Stimulated activated CD4-positive, alpha-beta T cell treated with anti-CD3 and anti-CD28 coated beads, Interleukin-1b, Interleukin-23, amount 100 ng/mL, for 4 hours (primary cell): ENCODE data around the gene CNBD2.
"Not testable (repeated sequence)": the region's sequence is repeated elsewhere in the genome, so short reads cannot be mapped to it uniquely, and the experiment has no call there.

ENCODE experiments used
- DNase-seq, 2 donors: peaks; one replicate each; pipeline ENCODE4 v3.0.0-alpha.2; 2020; ENCODE audit warnings: low read depth in 2 of 2

CNBD2 gene

DNA sequence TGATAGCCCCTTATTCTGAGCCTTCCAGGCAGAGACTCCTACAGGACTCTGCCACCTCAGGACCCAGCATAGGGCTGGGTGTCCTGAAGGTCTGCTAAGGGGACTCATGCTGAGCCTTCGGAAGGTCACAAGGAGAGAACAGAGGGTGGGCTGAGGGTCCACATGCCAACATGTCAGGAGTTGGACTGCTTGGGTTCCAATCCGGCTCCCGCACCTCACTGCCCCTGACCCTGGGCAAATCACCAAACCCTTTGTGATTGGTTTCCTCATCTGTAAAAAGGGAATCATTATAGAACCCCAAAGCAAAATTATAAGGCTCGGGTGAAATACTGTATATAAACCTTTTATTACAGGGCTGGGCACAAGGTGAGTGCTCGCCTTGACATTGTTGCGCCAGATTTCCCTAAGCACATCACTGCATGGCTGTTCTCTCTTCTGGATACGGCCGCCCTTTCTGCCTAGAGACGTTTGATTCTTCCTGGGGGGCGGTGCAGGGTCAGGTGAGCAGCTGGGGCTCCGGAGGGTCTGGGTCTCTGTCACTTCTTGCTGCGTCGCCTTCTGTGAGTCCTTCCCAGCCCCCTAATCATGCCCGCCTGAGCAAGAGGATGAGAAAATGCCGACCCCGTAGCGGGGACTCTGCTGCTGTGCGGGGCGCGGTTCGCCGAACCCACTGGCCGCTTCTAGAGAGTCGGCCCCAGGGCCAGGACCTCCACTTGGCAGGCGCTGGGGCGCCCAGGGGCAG, 95.7 kb downstream of the CNBD2 start:
- DNase-seq: no peak

DNA sequence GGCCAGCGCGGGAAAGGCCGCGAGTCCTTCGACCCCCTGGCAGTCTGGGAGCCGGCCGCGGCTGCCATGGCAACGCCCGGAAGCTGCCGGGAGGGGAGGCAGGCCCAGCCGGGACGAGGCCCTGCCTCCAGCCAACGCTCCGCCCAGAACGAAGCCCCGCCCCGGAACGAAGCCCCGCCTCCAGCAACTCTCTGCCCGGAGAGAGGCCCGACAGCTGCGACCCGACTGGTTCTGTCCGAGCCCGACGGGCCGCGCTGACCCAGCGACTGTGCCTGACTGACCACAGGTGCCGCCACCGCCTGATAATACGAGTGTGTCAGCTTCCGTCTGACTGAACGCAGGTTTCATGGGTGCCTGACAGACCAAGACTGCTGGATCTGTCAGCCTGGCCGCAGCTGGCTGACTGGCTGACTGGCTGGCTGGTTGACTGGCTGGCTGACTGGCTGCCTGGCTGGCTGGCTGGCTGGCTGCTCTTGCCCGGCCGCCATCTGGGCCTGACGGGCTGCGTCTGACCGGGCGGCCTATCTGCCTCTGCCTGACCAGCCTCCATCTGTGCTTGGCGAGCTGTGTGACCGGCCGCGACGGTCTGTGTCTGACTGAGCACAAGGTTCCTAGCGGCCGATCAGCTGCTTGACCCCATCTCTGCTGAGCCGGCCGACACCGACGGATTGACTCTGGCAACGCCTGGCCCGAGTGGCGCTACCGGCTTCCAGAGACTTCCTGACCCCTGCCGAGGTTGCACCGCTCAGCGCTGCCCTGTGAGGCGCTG, 96.5 kb downstream of the CNBD2 start:
- peak; percentile 95 to 96 for DNase-seq

DNA sequence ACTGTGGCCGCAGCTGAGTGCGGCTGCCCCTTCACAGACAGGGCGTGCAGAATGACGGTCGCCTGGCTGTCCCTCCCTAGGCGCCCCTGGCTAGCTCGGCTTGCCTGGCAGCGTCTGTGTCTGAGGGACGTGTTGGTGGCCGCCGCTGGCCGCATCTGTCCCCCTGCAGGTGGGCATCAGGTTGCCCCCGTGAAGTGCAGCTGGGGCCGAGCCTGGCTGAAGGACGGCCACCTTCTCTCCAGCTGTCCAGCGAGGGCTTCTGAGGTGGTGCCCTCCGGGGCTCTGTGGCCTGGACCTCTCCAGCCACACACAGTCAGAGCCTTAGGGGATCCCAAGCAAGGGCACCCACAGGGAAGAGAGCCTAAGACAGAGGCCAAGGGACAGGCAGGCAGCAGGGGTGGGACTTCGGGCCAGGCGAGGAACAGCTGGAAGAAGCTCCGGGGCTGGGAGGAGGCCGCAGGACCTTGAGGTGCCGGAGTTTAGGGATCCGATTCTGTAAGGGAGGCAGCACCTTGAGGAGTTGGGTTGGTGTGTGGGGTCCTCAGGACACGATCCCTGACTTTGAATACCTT, 97.1 kb downstream of the CNBD2 start:
- no peak for DNase-seq

DNA sequence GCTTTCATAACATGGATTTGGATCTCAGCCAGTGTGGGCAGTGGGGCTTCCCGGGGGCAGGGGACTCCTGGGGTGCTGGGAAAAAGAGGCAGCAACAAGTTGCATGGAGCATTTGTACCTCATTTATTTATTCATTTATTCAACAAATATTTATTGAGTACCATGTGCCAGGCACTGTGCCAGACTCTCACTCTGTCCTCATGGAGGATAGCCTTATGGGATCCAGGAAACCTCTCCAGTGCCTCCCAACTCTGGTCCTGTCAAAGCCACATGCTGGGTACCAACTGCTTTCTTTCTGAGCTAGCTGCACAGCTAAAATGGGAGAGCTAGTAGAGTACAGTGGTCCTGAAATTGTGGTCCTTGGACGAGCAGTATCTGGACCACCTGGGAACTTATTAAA, 98.4 kb downstream of the CNBD2 start:
- no peak for DNase-seq

DNA sequence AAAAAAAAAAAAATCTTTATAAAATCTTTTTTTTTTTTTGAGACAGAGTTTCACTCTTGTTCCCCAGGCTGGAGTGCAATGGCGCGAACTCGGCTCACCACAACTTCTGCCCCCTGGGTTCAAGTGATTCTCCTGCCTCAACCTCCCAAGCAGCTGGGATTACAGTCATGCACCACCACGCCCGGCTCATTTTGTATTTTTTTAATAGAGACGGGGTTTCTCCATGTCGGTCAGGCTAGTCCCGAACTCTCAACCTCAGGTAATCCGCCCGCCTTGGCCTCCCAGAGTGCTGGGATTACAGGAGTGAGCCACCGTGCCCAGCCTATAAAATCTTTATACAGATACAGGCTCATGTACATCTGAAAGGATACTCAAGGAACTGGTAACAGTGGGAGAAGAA, 100.1 kb downstream of the CNBD2 start:
- not testable (repeated sequence) for DNase-seq

DNA sequence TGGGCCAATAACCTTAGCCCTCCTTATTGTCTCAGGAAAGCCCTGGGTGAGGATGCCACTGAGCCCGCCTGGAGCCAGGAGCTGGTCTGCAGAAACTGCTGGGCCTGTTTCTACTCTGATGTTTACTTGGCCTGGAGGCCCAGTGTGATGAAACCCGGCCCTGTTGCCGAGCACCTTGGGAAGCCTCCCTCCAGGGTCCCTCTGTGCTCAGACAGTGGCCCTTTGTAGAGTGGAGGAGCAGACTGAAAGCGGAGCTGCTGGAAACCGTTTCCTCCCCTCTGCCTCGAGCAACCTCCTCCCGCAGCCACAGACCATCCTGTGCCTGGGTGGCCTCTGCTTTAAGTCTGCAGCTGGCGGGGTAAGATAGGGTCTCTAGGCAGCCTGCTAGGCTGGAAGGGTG, 102.1 kb downstream of the CNBD2 start:
- DNase-seq: no peak

DNA sequence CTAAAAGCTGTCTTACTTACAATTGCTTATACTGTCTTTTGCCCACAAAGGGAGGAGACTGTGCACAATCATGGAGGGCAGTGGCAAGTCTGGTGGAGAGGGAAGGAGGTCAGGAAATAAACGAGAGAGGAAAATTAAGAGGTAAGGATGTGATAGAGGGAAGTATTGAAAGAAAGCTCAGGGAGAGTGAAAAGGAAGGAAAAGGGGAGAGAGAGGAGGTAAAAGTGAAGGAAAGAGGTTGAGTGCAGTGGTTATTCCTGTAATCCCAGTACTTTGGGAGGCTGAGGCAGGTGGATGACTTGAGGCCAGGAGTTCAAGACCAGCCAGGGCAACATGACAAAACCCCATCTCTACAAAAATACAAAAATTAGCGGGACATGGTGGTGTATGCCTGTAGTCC, 103.5 kb downstream of the CNBD2 start:
- DNase-seq: no peak

DNA sequence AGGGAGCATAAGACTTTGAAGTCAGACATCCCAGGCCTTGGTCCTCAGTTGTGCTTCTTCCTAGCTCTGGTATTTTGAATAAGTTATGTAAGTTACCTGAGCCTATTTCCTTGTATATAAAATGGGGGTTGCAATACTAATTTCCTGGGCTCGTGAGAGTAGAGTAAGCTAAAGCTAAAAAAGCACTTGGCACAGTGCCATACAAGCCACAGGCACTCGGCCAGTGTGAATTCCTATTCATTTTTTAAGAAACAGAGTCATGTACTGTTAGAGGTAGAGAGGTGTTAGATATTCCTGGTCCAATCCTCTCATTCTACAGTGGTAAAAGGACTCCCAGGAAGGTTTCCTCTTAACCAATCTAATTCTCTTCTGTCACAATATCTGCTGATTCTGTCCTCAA, 106.6 kb downstream of the CNBD2 start:
- DNase-seq: no peak

DNA sequence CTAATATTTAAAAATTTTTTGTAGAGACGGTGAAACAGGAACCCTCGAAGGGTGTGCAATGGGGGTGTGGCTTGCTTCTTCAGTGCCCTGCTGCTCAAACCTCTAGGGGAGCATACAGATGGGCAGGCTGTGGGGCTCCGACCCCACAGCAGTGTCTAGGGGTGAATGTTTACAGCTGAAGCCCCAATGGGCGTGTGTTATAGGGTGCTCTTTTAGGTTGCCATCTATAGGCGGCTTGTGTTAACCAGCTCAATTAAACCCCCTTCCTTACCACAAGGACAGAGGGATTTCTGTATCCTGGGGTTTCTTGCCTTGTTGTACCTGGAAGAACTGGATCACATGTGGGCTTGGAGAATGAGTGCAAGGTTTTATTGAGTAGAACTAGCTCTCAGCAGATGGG, 109.4 kb downstream of the CNBD2 start:
- DNase-seq: not testable (repeated sequence)

DNA sequence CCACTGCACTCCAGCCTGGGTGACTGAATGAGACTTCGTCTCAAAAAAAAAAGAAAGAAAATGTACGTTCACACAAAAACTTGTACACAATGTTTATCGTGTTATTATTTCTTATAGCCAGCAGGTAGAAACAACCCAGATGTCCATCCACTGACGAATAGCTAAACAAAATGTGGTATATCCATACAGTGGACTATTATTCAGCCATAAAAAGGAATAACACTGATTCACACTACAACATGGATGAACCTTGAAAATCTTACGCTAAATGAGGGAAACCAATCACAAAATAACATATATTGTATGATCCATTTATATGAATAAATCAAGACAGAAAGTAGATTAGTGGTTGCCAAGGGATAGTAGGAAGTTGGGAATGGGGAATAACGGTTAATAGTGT, 111.1 kb downstream of the CNBD2 start:
- no peak for DNase-seq

DNA sequence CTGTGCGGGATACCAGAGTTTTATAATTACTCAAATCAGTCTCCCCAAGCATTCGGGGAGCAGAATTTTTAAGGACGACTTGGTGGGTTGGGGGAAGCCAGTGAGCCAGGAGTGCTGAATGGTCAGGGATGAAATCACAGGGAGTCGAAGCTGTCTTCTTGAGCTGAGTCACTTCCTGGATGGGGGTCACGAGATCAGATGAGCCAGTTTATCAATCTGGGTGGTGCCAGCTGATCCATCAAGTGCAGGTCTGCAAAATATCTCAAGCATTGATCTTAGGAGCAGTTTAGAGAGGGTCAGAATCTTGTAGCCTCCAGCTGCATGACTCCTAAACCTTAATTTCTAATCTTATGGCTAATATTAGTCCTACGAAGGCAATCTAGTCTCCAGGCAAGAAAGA, 111.6 kb downstream of the CNBD2 start:
- DNase-seq: not testable (repeated sequence)
